OCI-LY7 (cell line): Measurements from ENCODE around the gene FOXL3. TPM values are rescaled to one million over a fixed set of nuclear protein-coding genes. Genes with fewer than 3 reads are reported as not detected.

Experiments
- BruUV-seq: library from RNA; stranded (reverse); fragments of 400-500 nt; replicated peaks from 2 replicates; lab custom pipeline; 2021; lab: Mats Ljungman, UMichigan
- CTCF ChIA-PET: fragments of 300-600 bp; sonication (Branson Sonifier 250); formaldehyde crosslinking; loops from one replicate; lab custom pipeline; 2022; ENCODE audit warnings: antibody characterized with exemption; ENCODE audit not compliant: unreplicated experiment; lab: Charles Lee
- POLR2A ChIA-PET: fragments of 300-600 bp; sonication (Branson Sonifier 250); formaldehyde crosslinking; loops from one replicate; lab custom pipeline; 2022; ENCODE audit warnings: antibody characterized with exemption; lab: Charles Lee
- DNase-seq: peaks from one replicate; pipeline ENCODE4 v3.0.0-alpha.2; 2015; ENCODE audit warnings: low spot score
- H2AFZ ChIP-seq: fragments of 200-600 bp; sonication (generic), shearing (Covaris generic); 2 replicates; pipeline ENCODE4 v1.6.1; 2014; ENCODE audit warnings: mild to moderate bottlenecking, antibody characterized with exemption, low read length, moderate library complexity
- H3K27ac ChIP-seq: fragments of 200-600 bp; sonication (generic); 2 replicates; pipeline ENCODE4 v1.5.1; 2014; ENCODE audit warnings: mixed run types, low read depth, mild to moderate bottlenecking, moderate library complexity, low read length, inconsistent platforms; ENCODE audit not compliant: poor library complexity, severe bottlenecking
- H3K36me3 ChIP-seq: fragments of 200-600 bp; sonication (generic); 2 replicates; pipeline ENCODE4 v1.6.1; 2014; ENCODE audit warnings: mild to moderate bottlenecking, antibody characterized with exemption, low read length, moderate library complexity, mixed read lengths; ENCODE audit not compliant: insufficient read depth
- H3K4me1 ChIP-seq: fragments of 200-600 bp; sonication (generic); 2 replicates; pipeline ENCODE4 v1.5.1; 2014; ENCODE audit warnings: mild to moderate bottlenecking, low read length; ENCODE audit not compliant: insufficient read depth, poor library complexity, severe bottlenecking
- H3K4me2 ChIP-seq: fragments of 200-600 bp; sonication (generic); 2 replicates; pipeline ENCODE4 v1.6.1; 2014; ENCODE audit warnings: mild to moderate bottlenecking, low read length
- H3K4me3 ChIP-seq: fragments of 200-600 bp; sonication (generic); 2 replicates; pipeline ENCODE4 v1.5.1; 2014; ENCODE audit warnings: mild to moderate bottlenecking, low read depth, low read length; ENCODE audit not compliant: poor library complexity, severe bottlenecking
- H3K79me2 ChIP-seq: fragments of 200-600 bp; sonication (generic); 2 replicates; pipeline ENCODE4 v1.6.1; 2016; ENCODE audit warnings: low read depth, mild to moderate bottlenecking, low read length, moderate library complexity, mixed read lengths; ENCODE audit not compliant: insufficient read depth
- H3K9me2 ChIP-seq: fragments of 200-600 bp; sonication (generic); 2 replicates; pipeline ENCODE4 v1.6.1; 2016; ENCODE audit warnings: mild to moderate bottlenecking, low read length, mixed read lengths; ENCODE audit not compliant: insufficient read depth
- H3K9me3 ChIP-seq: fragments of 200-600 bp; sonication (generic); 2 replicates; pipeline ENCODE4 v1.6.1; 2014; ENCODE audit warnings: mild to moderate bottlenecking, mixed run types, low read length, mixed read lengths
- H4K20me1 ChIP-seq: fragments of 200-600 bp; sonication (generic); 2 replicates; pipeline ENCODE4 v1.6.1; 2014; ENCODE audit warnings: mild to moderate bottlenecking, antibody characterized with exemption, low read length, moderate library complexity, mixed read lengths; ENCODE audit not compliant: insufficient read depth
- CTCF ChIP-seq: fragments of 200-600 bp; sonication (generic); conservative IDR thresholded peaks from 2 replicates; pipeline ENCODE4 v1.5.1; 2014; ENCODE audit warnings: mild to moderate bottlenecking, antibody characterized with exemption, low read length, moderate library complexity, mixed read lengths
- EZH2phosphoT487 ChIP-seq: fragments of 200-600 bp; sonication (generic); IDR thresholded peaks from 2 replicates; pipeline ENCODE4 v1.6.1; 2018; ENCODE audit warnings: low read depth, borderline replicate concordance, mild to moderate bottlenecking, mixed run types, antibody characterized with exemption, low read length, moderate library complexity, mixed read lengths
- intact Hi-C: fragments of 100-400 bp; cut with micrococcal nuclease; formaldehyde crosslinking; loops from one replicate; pipeline ENCODE4 v1.10.0; 2022; ENCODE audit not compliant: unreplicated experiment
- total RNA-seq, 2 experiments: library from RNA; depleted of rRNA in 1 of 2; stranded (reverse); fragments of >200 nt in 1 of 2; shearing (Covaris generic) in 1 of 2; gene quantifications; 2 replicates each; pipeline ENCODE4 v1.2.3, GENCODE V29; 2014 to 2022

The FOXL3 gene
- total RNA-seq, 2 experiments from 2014 or later: not detected

- H3K79me2 ChIP-seq: no peaks in the 10 kb centered on the region
- intact Hi-C loops: no loop called here
- no peak for DNase-seq
- no peak overlapping the region for H3K27ac ChIP-seq
- no peak overlapping the region for H3K4me2 ChIP-seq
- ChIA-PET CTCF (no interaction called here), POLR2A (no interaction called here)
- no peaks in the 10 kb centered on the region for H3K4me1 ChIP-seq
- TF ChIP-seq CTCF (no peak), EZH2phosphoT487 (no peak)
- no TSS peak for BruUV-seq
- H3K36me3 ChIP-seq: no peaks in the 10 kb centered on the region
- H3K4me3 ChIP-seq: no peak overlapping the region
- H3K9me3 ChIP-seq: no peaks in the 10 kb centered on the region
- no peak overlapping the region for H2AFZ ChIP-seq
- H3K9me2 ChIP-seq: no peaks in the 10 kb centered on the region
- H4K20me1 ChIP-seq: no peaks in the 10 kb centered on the region
Observed at GRCh38 chr7:249989-250388, 40.0 kb upstream of the FOXL3 start.

GRCh38 chr7:250523-250922, 39.4 kb upstream of the FOXL3 start:
- POLR2A ChIA-PET: no interaction called here
- Histone ChIP-seq H3K4me1 (no peaks in the 10 kb centered on the region), H2AFZ (no peak overlapping the region), H3K79me2 (no peaks in the 10 kb centered on the region), H3K9me2 (no peaks in the 10 kb centered on the region), H4K20me1 (no peaks in the 10 kb centered on the region), H3K27ac (no peak overlapping the region), H3K9me3 (no peaks in the 10 kb centered on the region), H3K36me3 (no peaks in the 10 kb centered on the region), H3K4me3 (no peak overlapping the region), H3K4me2 (no peak overlapping the region)
- BruUV-seq: no TSS peak
- TF ChIP-seq CTCF (no peak), EZH2phosphoT487 (no peak)
- intact Hi-C loops: no loop called here
- no peak for DNase-seq
- CTCF ChIA-PET: no interaction called here

- Histone ChIP-seq H3K36me3 (no peaks in the 10 kb centered on the region), H3K79me2 (no peaks in the 10 kb centered on the region), H3K4me1 (no peaks in the 10 kb centered on the region), H4K20me1 (no peaks in the 10 kb centered on the region), H3K4me2 (no peak overlapping the region), H3K9me3 (no peaks in the 10 kb centered on the region), H3K27ac (no peak overlapping the region), H2AFZ (no peak overlapping the region), H3K9me2 (no peaks in the 10 kb centered on the region), H3K4me3 (no peak overlapping the region)
- TF ChIP-seq EZH2phosphoT487: no peak
- no peak for TF ChIP-seq CTCF
- DNase-seq: no peak
- POLR2A ChIA-PET: no interaction called here
- intact Hi-C loops: no loop called here
- no TSS peak for BruUV-seq
- CTCF ChIA-PET: no interaction called here
Observed at GRCh38 chr7:251005-251404, 39.0 kb upstream of the FOXL3 start.
